Measurements from ENCODE around the gene FGFR4.

Gene FGFR4

GRCh38 chr5:177098470-177099141, 11.9 kb downstream of the FGFR4 start:
- FAIRE-seq: no peak
- no peak for DNase-seq (ENCODE audit: extremely low spot score, insufficient read length, low read depth)

GRCh38 chr5:177099422-177100093, 12.8 kb downstream of the FGFR4 start:
- no peak for FAIRE-seq
- DNase-seq (ENCODE audit: extremely low spot score, insufficient read length, low read depth): no peak

- DNase-seq (ENCODE audit: extremely low spot score, insufficient read length, low read depth) (no peak), FAIRE-seq (no peak)
These were observed 14.0 kb downstream of the FGFR4 start for GRCh38 chr5:177100714-177101121.

- DNase-seq (ENCODE audit: extremely low spot score, insufficient read length, low read depth) (no peak), FAIRE-seq (no peak)
These were observed 17.0 kb downstream of the FGFR4 start for GRCh38 chr5:177103523-177104253.

- DNase-seq (ENCODE audit: extremely low spot score, insufficient read length, low read depth) (no peak), FAIRE-seq (no peak)
These were observed 19.2 kb downstream of the FGFR4 start for GRCh38 chr5:177105691-177106476.

GRCh38 chr5:177107159-177107558, 20.4 kb downstream of the FGFR4 start:
- FAIRE-seq: no peak
- DNase-seq (ENCODE audit: extremely low spot score, insufficient read length, low read depth): no peak

GRCh38 chr5:177109810-177110209, 23.1 kb downstream of the FGFR4 start:
- no peak for FAIRE-seq

GRCh38 chr5:177111720-177112394, 25.1 kb downstream of the FGFR4 start:
- FAIRE-seq: peak; percentile 81
- peak; percentile 54 for DNase-seq (ENCODE audit: extremely low spot score, insufficient read length, low read depth)

More at GRCh38 chr5:177109810-177110209, 23.1 kb downstream of the FGFR4 start:
- DNase-seq (ENCODE audit: extremely low spot score, insufficient read length, low read depth): no peak

- DNase-seq (ENCODE audit: extremely low spot score, insufficient read length, low read depth): no peak
- no peak for FAIRE-seq
These were observed 26.0 kb downstream of the FGFR4 start for GRCh38 chr5:177112589-177113220.

- DNase-seq (ENCODE audit: extremely low spot score, insufficient read length, low read depth) (peak; percentile 74), FAIRE-seq (peak; percentile 96)
These were observed 27.1 kb downstream of the FGFR4 start for GRCh38 chr5:177113566-177114424.

GRCh38 chr5:177116631-177117373, 30.1 kb downstream of the FGFR4 start:
- DNase-seq (ENCODE audit: extremely low spot score, insufficient read length, low read depth) (peak; percentile 56), FAIRE-seq (no peak)

- no peak for FAIRE-seq
- DNase-seq (ENCODE audit: extremely low spot score, insufficient read length, low read depth): no peak
These were observed 30.8 kb downstream of the FGFR4 start for GRCh38 chr5:177117441-177118045.

- no peak for FAIRE-seq
These were observed 35.9 kb downstream of the FGFR4 start for GRCh38 chr5:177122566-177122965.

GRCh38 chr5:177123789-177124485, 37.2 kb downstream of the FGFR4 start:
- FAIRE-seq: peak; percentile 64
- no peak for DNase-seq (ENCODE audit: extremely low spot score, insufficient read length, low read depth)

More at GRCh38 chr5:177122566-177122965, 35.9 kb downstream of the FGFR4 start:
- DNase-seq (ENCODE audit: extremely low spot score, insufficient read length, low read depth): no peak

- peak; percentile 20 for DNase-seq (ENCODE audit: extremely low spot score, insufficient read length, low read depth)
- FAIRE-seq: peak; percentile 59
These were observed 37.8 kb downstream of the FGFR4 start for GRCh38 chr5:177124486-177124991.

- no peak for FAIRE-seq
- no peak for DNase-seq (ENCODE audit: extremely low spot score, insufficient read length, low read depth)
These were observed 40.1 kb downstream of the FGFR4 start for GRCh38 chr5:177126771-177127170.

All from GM18507 (cell line).